IMR-90 (cell line): ENCODE results near the gene ASF1B. TPM values are rescaled to one million over a fixed set of nuclear protein-coding genes. Genes with fewer than 3 reads are reported as not detected.

Experiments
- ATAC-seq: fragments of 200-7000 bp; cut with Tn5 transposase; 2 replicates; pipeline ENCODE4 v1.9.1; 2020; ENCODE audit warnings: low read depth, mild to moderate bottlenecking, moderate library complexity
- BruUV-seq: library from RNA; stranded (reverse); fragments of 400-500 nt; replicated peaks from 2 replicates; lab custom pipeline; 2021; lab: Mats Ljungman, UMichigan
- CTCF ChIA-PET: fragments of 300-600 bp; formaldehyde crosslinking; extraction: SDS; loops from one replicate; lab custom pipeline; 2021; ENCODE audit warnings: antibody characterized with exemption; lab: Yijun Ruan, JAX
- POLR2A ChIA-PET: fragments of 300-600 bp; sonication (Branson Sonifier 250); formaldehyde crosslinking; loops from one replicate; lab custom pipeline; 2022; ENCODE audit warnings: antibody characterized with exemption; ENCODE audit not compliant: unreplicated experiment; lab: Charles Lee
- DNase-seq: peaks from one replicate; pipeline ENCODE4 v3.0.0; 2013
- H2AFZ ChIP-seq: replicated peaks from 2 replicates; pipeline ENCODE3; 2013; ENCODE audit warnings: low read length, mild to moderate bottlenecking; ENCODE audit not compliant: poor library complexity
- H2AK5ac ChIP-seq: 2 replicates; pipeline ENCODE4 v1.6.1; 2013; ENCODE audit warnings: low read depth, low read length, inconsistent platforms
- H2AK9ac ChIP-seq: replicated peaks from 2 replicates; pipeline ENCODE3; 2013; ENCODE audit warnings: mild to moderate bottlenecking, low read depth, low read length, moderate library complexity; ENCODE audit not compliant: poor library complexity
- H2BK120ac ChIP-seq: 2 replicates; pipeline ENCODE4 v1.6.1; 2013; ENCODE audit warnings: low read depth, low read length, inconsistent platforms
- H2BK15ac ChIP-seq: 3 replicates; pipeline ENCODE4 v1.6.1; 2013; ENCODE audit warnings: low read depth, low read length, inconsistent platforms
- H2BK20ac ChIP-seq: 2 replicates; pipeline ENCODE4 v1.6.1; 2013; ENCODE audit warnings: low read depth, mild to moderate bottlenecking, inconsistent platforms, low read length, moderate library complexity
- H2BK5ac ChIP-seq: 2 replicates; pipeline ENCODE4 v1.6.1; 2013; ENCODE audit warnings: mild to moderate bottlenecking, low read depth, low read length, inconsistent platforms; ENCODE audit not compliant: poor library complexity, severe bottlenecking
- H3K14ac ChIP-seq: replicated peaks from 2 replicates; pipeline ENCODE4 v1.6.1; 2013; ENCODE audit warnings: low read depth, low read length, inconsistent platforms
- H3K18ac ChIP-seq: 2 replicates; pipeline ENCODE4 v1.6.1; 2013; ENCODE audit warnings: low read depth, low read length, control low read depth
- H3K23ac ChIP-seq: 2 replicates; pipeline ENCODE4 v1.6.1; 2013; ENCODE audit warnings: low read depth, low read length, inconsistent platforms
- H3K27ac ChIP-seq: 2 replicates; pipeline ENCODE4 v1.5.1; 2013; ENCODE audit warnings: mild to moderate bottlenecking, control low read depth, low read length; ENCODE audit not compliant: insufficient read depth
- H3K27me3 ChIP-seq: 2 replicates; pipeline ENCODE4 v1.6.1; 2013; ENCODE audit warnings: low read length; ENCODE audit not compliant: control insufficient read depth, insufficient read depth
- H3K36me3 ChIP-seq: 2 replicates; pipeline ENCODE4 v1.6.1; 2013; ENCODE audit warnings: low read length, mixed read lengths; ENCODE audit not compliant: control insufficient read depth, insufficient read depth
- H3K4ac ChIP-seq: 2 replicates; pipeline ENCODE4 v1.6.1; 2013; ENCODE audit warnings: low read depth, low read length, inconsistent platforms
- H3K4me1 ChIP-seq: 2 replicates; pipeline ENCODE4 v1.6.1; 2013; ENCODE audit warnings: low read length, mixed read lengths; ENCODE audit not compliant: control insufficient read depth, insufficient read depth
- H3K4me2 ChIP-seq: 2 replicates; pipeline ENCODE4 v1.6.1; 2013; ENCODE audit warnings: low read depth, mild to moderate bottlenecking, control low read depth, low read length, moderate library complexity
- H3K4me3 ChIP-seq: 2 replicates; pipeline ENCODE4 v1.5.1; 2013; ENCODE audit warnings: low read depth, mild to moderate bottlenecking, control low read depth, low read length, moderate library complexity; ENCODE audit not compliant: insufficient read depth
- H3K56ac ChIP-seq: 2 replicates; pipeline ENCODE4 v1.6.1; 2013; ENCODE audit warnings: low read length, inconsistent platforms; ENCODE audit not compliant: insufficient read depth; ENCODE audit errors: extremely low read depth
- H3K79me1 ChIP-seq, 2 experiments: 2 replicates each; pipeline ENCODE4 v1.6.1; 2013; ENCODE audit warnings: low read length in 2 of 2, inconsistent platforms in 1 of 2, low read depth in 1 of 2
- H3K9ac ChIP-seq: 2 replicates; pipeline ENCODE4 v1.6.1; 2013; ENCODE audit warnings: low read depth, low read length, control low read depth
- H3K9me1 ChIP-seq: 2 replicates; pipeline ENCODE4 v1.6.1; 2013; ENCODE audit warnings: low read length, inconsistent platforms; ENCODE audit not compliant: insufficient read depth
- H3K9me3 ChIP-seq: 2 replicates; pipeline ENCODE4 v1.6.1; 2013; ENCODE audit warnings: low read length; ENCODE audit not compliant: control insufficient read depth, insufficient read depth
- H4K20me1 ChIP-seq: 2 replicates; pipeline ENCODE4 v1.6.1; 2013; ENCODE audit warnings: low read length, inconsistent platforms; ENCODE audit not compliant: insufficient read depth
- H4K5ac ChIP-seq: 2 replicates; pipeline ENCODE4 v1.6.1; 2013; ENCODE audit warnings: mild to moderate bottlenecking, low read depth, low read length, control low read depth
- H4K8ac ChIP-seq, 2 experiments: 2 replicates each; pipeline ENCODE4 v1.6.1; 2013; ENCODE audit warnings: low read depth in 2 of 2, low read length in 2 of 2, control low read depth in 1 of 2, inconsistent platforms in 1 of 2
- H4K91ac ChIP-seq: 2 replicates; pipeline ENCODE4 v1.6.1; 2013; ENCODE audit warnings: low read depth, low read length, inconsistent platforms; ENCODE audit not compliant: insufficient read depth
- CEBPB ChIP-seq: IDR thresholded peaks from 2 replicates; pipeline ENCODE4 v1.6.1; 2012; ENCODE audit warnings: low read depth, low read length, improper control_type of control experiment
- MAFK ChIP-seq: IDR thresholded peaks from 2 replicates; pipeline ENCODE4 v1.6.1; 2012; ENCODE audit warnings: low read depth, low read length, improper control_type of control experiment
- MAZ ChIP-seq: IDR thresholded peaks from 2 replicates; pipeline ENCODE4 v1.6.1; 2012; ENCODE audit warnings: low read depth, mild to moderate bottlenecking, low read length, improper control_type of control experiment, moderate library complexity, borderline replicate concordance
- POLR2A ChIP-seq: IDR thresholded peaks from 2 replicates; pipeline ENCODE4 v1.6.1; 2012; ENCODE audit warnings: mild to moderate bottlenecking, low read depth, low read length
- SMC3 ChIP-seq: fragments of 150-350 bp; IDR thresholded peaks from 2 replicates; pipeline ENCODE4 v1.6.1; 2016; ENCODE audit warnings: low read depth, mild to moderate bottlenecking, antibody characterized with exemption, low read length, moderate library complexity
- WGBS, 2 experiments: methylation state at CpG; one replicate each; pipeline versions ENCODE4 v1.1.5 to v1.1.7; 2013; ENCODE audit warnings: missing lambda C conversion rate in 2 of 2; ENCODE audit not compliant: insufficient read length in 1 of 2; ENCODE audit errors: extremely low coverage in 2 of 2; 5-methylcytosine and 5-hydroxymethylcytosine counted together
- dilution Hi-C: fragments of 300-500 bp; cut with HindIII; formaldehyde crosslinking; loops from one replicate; pipeline ENCODE4 v1.14.3; 2018; ENCODE audit warnings: low sequenced_read_pairs; ENCODE audit not compliant: unreplicated experiment
- in situ Hi-C: fragments of 300-500 bp; cut with MboI; formaldehyde crosslinking; loops from 3 replicates; pipeline ENCODE4 v1.14.3; 2019; ENCODE audit warnings: low sequenced_read_pairs, inconsistent platforms, mixed read lengths
- intact Hi-C: fragments of 100-400 bp; cut with micrococcal nuclease; formaldehyde crosslinking; loops from 2 replicates; pipeline ENCODE4 v1.10.0; 2022
- polyA plus RNA-seq, 3 experiments: library from polyadenylated mRNA; depleted of rRNA; stranded (reverse); fragments of >200 nt; gene quantifications; 2 replicates each; pipeline ENCODE4 v1.2.3, GENCODE V29; 2012; ENCODE audit warnings: low replicate concordance in 1 of 3
- total RNA-seq: library from RNA; depleted of rRNA; stranded (reverse); fragments of >200 nt; gene quantifications from 2 replicates; pipeline ENCODE4 v1.2.3, GENCODE V29; 2012

Gene ASF1B
- total and polyA plus RNA-seq, 2 of the 4 experiments (the other 2 are of a cell fraction) = 10.4 to 12.1 TPM

DNA sequence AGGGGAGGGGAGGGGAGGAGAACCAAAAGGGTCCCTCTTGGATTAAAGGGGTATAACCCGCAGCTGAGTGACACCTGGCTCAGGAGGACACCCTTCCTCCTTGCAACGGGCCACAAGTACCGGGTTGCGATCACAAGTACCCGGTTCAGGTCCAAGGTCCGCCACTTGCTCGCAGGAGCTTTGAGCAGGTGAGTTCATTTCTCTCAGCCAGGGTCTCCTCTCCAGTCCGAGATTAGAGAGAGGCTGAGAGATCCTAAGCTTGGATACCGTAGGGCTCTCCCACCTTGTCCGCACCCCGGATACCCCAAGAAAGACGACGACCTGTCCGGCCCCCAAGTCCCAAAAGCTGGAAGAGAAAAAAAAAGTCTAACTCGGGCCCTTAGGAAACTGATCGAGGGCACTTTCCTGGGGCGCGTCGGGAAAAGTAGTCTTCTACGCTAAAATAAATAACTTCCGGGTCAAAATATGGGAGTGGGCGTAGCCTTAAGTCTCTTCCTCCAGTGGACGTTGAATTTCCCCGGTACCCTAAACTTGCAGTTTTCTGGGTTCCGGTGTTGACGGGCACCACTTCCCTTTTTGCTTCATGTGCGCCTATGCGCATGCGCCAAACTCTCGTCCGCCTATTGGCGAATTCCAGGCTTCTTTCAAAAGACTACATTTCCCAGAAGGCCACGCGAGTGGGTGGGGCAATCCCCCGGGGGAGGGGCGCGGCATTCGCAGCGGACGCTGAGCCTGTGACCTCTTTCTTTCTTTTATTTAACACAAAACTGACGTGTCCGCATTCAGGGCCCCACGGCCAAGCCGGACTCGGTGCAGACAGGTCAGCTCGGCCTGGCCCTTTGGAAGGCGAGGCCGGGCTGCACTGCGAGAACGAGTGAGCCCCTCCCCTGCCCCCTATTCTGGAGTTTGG, 55.2 kb downstream of the ASF1B start:
- 0% methylated on average over 14 of the region's 50 CpGs; no CpG with 5 or more reads in 1 of the 2 experiments for WGBS, 2 experiments
- H4K8ac ChIP-seq = peak overlapping the region; percentile 94 to 97
- H2BK20ac ChIP-seq = no peak overlapping the region
- peak overlapping the region; percentile 95 for H3K4me2 ChIP-seq
- H3K23ac ChIP-seq = peak overlapping the region; percentile 66
- H3K27ac ChIP-seq = peak overlapping the region; percentile 77
- H3K79me1 ChIP-seq = peaks cover 12 to 23% of the 10 kb centered on the region in 2 experiments
- peak overlapping the region; percentile 87 for H3K4ac ChIP-seq
- H2AK9ac ChIP-seq = peak overlapping the region; percentile 95
- no TSS peak for BruUV-seq
- ChIA-PET CTCF (interaction anchor here (0.6 to 1.2 kb wide), 2 partner anchors 55 to 297 kb away, joined by 3 to 4 read pairs; partner anchors contain the start of gene ASF1B), POLR2A (interaction anchor here (0.6 kb wide), 1 partner anchor 1121 kb away, joined by 3 read pairs; no protein-coding TSS in a partner anchor)
- intact Hi-C loops (no loop called here), in situ Hi-C loops (loop anchor here (25.0 kb wide), 1 partner anchor 319 kb away; the partner anchor contains the start of genes C19orf53 and MRI1), dilution Hi-C loops (no loop called here)
- peak overlapping the region; percentile 67 for H3K4me3 ChIP-seq
- peaks cover 10% of the 10 kb centered on the region; the same call in 1 of the 2 replicates for H3K9me1 ChIP-seq
- peak overlapping the region; percentile 70 for H2BK5ac ChIP-seq
- H2AFZ ChIP-seq = peak overlapping the region; percentile 94
- peak overlapping the region; percentile 81 for H3K9ac ChIP-seq
- peak overlapping the region; percentile 76 for H4K91ac ChIP-seq
- H2AK5ac ChIP-seq = no peak overlapping the region; the same call in 1 of the 2 replicates
- H3K9me3 ChIP-seq = no peaks in the 10 kb centered on the region
- peak overlapping the region; percentile 90 for H3K14ac ChIP-seq
- TF ChIP-seq SMC3 = no peak
- peak; percentile 84 for TF ChIP-seq CEBPB
- TF ChIP-seq POLR2A = peak; percentile 81
- peak; percentile 93; the same call in 1 of the 2 replicates for TF ChIP-seq MAZ
- peak; percentile 39 for TF ChIP-seq MAFK
- H3K56ac ChIP-seq = peak overlapping the region; percentile 59
- no peaks in the 10 kb centered on the region for H3K27me3 ChIP-seq
- peak overlapping the region; percentile 42; the same call in 1 of the 2 replicates for H2BK120ac ChIP-seq
- no peaks in the 10 kb centered on the region for H3K36me3 ChIP-seq
- peak overlapping the region; percentile 96 for H4K5ac ChIP-seq
- H3K4me1 ChIP-seq = peaks cover 8% of the 10 kb centered on the region
- peak; percentile 99 for DNase-seq
- H2BK15ac ChIP-seq = no peak overlapping the region
- H4K20me1 ChIP-seq = no peaks in the 10 kb centered on the region
- peak; percentile 95 for ATAC-seq
- peak overlapping the region; percentile 12; the same call in 1 of the 2 replicates for H3K18ac ChIP-seq
